CMK (cell line): ENCODE data around the gene PHF11.
A peak's percentile ranks its signal among the peaks of the same experiment; 100 is the strongest.
"Not testable (repeated sequence)": the region's sequence is repeated elsewhere in the genome, so short reads cannot be mapped to it uniquely, and the experiment has no call there.

ENCODE experiments used
- DNase-seq: peaks from one replicate; pipeline ENCODE4 v3.0.0-alpha.2; 2010; ENCODE audit warnings: low read depth

PHF11 gene

DNA sequence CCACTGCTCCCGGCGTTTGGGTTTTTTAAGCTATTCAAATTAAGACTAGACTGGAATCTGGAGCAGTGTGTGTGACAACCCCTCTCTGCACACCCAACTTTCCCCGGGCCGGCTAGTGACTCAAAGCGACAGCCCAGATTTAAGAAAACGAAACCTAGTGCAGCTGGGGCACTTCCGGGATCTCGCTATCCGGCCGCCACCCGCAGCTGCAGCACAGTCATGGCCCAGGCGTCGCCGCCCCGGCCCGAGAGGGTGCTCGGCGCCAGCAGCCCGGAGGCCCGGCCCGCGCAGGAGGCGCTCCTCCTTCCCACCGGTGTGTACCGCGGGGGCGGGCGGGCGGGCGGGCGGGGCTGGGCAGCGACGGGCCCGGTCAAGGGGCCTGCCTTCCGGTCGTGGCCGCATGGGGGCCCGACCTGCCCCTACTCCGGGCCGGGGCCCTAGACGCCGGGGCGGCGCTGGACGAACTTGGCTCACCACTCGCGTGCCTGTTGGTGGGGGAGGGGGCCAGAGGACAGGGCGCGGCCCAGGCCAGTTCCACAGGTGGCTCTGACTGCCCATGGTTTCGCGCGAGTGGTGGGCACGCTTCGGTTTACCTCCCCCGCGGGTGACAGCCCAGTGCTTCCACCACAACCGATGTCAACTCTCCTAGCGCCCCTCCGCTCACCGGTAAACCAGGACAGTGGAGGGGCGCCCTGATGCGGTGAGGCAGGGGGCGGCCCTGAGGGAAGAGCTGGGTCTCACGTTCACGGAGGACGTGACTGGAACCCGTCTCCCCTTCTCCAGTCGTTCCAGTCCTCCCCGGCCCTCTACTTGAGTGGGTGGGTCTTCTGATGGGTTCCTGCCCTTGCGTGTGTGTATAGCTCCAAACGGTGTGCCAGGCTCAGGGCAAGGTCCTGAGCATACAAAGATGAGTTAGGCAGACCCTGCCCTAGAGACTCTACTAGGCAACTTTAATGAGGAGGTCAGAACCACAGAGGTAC lies at the start of gene PHF11:
Gene PHF11 (plus strand): TSS at position 171 of the 980 bp plus-strand sequence. CDS start 49 bp downstream, at position 220.
- DNase-seq, result peak; percentile 62

DNA sequence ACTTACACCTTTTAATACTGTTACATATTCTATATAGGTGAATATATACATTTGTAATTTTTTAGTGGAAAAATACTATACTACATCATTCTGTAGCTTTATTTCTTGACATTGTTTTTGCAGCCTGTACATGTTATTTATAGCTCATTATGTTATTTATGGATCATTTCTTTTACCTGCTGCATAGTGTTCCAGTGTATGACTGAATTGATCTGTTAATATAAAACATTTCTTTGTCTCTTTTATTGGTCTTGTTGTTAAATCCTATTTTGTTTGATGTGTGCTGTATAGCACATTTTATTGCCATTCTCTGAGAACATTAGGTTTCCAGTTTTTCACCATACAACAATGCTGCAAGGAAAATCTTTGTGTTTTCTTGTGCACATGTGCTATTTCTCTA lies 49.3 kb upstream of the PHF11 start:
- no peak for DNase-seq

DNA sequence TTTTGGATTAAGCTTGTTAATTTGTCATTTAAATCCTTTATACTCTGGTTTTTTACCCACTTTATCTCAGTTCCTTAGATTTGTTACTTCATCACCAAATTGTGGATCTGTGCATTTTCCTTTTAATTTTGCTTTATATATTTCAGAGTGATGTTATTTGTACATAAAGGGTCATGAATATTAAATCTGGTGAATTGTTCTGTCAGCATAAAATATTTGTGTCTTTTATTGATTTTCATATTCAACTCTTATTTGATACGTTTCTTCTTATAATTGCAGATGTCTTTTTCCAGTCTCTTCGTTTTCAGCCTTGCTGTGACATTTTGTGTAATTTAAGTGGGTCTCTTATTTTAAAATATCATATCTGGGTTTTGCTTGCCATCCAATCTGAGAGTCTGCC lies 47.0 kb upstream of the PHF11 start:
- no peak for DNase-seq

DNA sequence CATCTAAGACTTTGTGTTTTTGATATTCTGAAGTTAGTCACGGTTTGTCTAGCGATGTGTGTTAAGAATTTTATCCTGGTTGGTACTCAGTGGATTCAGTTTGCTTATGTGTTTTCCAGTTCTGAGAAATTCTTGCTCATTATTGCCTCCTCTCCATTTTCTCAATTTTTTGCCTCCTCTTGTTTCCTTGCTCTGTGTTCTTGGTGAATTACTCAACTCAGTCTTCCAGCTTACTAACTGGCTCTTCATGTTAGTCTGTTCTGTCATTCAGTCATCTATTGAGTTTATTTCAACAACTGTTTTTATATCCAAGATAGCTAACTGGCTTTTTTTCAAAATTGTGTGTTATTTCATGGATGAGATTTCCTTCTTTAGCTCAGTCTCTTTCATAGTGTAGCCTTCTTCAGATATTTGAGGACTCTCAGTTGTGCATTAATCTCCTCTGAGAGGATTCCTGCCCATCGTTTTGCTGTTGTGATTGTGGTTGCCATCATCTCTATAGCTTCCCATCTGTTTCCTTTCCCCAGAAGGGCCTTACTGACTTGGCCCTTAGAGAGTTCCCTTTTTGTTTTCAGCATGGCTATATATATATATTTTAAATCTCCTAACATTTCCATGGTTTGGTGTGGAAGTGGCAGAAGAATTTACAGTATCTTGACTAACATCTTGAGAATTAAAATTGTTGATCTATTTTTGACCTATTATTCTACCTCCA lies 45.5 kb upstream of the PHF11 start:
- DNase-seq, result peak; percentile 49

DNA sequence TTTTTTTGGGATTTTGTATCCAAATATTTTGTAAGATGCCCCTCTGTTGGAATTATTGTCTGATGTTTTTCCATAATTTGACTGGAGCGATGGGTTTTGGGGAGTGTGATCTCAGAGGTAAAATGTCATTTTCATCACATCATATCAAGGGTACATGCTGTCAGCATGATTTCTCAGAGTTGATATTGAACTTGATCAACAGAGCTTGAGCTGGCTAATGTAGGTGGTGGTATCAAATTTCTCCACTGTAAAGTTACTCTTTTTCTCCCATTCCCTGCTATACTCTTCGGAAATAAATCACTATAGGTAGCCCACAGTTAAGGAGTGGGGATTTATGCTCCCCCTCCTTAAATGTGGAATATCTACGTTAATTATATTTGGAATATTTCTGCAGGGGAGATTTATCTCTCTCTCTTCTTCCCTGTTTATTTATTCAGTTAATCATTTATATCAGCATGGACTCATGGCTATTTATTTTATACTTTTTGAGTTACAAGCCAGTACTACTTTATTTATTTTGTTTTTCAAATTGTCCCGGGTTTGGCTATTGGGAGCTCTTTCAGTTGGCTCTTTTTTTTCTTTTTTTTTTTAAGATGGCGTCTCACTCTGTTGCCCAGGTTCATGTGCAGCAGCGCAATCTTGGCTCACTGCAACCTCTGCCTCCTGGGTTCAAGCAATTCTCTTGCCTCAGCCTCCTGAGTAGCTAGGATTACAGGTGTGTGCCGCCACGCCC lies 42.9 kb upstream of the PHF11 start:
- DNase-seq, result no peak

DNA sequence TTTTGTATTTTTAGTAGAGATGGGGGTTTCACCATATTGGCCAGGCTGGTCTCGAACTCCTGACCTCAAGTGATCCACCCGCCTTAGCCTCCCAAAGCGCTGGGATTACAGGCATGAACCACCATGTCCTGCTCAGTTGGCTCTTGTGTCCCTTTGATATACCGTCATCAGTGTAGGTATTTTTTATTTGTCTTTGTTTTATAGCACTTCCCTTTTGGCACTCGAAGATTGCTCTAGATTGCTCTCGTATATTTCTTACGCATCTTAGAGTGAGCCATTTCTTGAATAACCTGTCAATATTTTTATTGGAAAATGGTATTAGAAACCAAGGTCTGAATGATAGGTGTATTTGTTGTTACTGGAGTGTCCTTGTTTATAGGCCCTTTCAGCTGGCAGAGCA lies 42.3 kb upstream of the PHF11 start:
- no peak for DNase-seq

DNA sequence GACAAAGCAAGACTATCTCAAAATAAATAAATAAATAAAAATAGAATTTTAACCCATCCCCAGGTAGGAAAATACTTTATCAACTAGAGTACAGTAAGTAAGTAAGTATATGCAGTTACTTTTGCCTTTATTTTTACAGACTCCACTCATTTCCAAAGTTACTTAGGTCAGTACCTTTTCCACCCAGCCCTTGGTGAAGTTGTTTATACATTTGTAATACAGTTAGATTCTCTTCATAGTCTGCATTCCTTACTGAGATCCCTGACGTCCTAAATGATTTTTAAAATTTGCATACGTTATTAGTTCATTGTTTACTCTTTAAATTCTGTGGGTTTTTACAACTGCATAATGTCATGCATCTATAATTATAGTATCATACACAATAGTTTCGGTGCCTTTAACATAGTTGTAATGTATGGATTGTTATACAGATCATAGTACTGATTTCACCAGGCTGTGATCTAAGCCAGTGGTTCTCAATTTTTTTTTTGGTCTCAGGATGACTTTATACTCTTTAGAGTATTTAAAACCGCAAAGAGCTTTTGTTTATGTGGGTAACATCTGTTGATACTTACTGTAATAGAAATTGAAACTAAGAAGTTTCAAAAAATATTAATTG lies 41.3 kb upstream of the PHF11 start:
- no peak for DNase-seq

DNA sequence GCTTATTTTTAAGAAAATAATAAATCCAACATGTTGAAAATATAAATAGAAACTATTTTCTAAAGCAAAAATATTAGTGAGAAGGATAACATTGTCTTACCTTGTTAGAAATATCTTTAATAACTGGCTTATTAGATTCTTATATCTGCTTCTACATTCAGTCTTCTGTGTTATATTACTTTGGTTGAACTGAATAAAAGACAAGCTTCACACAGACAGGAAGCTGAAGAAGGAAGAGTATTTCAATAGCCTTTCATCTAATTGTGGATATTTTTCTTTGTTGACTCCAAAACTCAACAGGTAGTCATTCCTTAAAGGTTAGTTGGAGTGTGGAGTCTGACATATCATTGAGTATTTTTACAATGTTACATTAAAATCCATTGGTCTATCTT lies 40.8 kb upstream of the PHF11 start:
- no peak for DNase-seq

DNA sequence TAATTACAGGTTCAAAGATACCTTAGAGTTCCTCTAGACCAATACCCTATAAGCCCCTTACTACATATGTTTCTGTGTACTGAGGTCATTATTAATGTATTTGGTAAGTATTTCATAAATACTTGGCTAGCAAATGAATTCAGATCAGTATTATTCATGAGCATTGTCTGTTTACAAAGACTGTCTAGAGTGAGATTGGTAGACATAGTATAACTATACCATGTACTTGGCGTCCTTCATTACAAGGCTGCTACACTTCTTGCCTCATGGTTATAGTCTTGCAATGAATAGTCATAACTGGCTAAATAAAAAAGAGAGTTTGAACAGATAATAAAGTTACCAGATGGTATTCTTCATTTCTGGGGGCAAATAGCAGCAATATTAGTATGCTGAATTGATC lies 39.6 kb upstream of the PHF11 start:
- no peak for DNase-seq

DNA sequence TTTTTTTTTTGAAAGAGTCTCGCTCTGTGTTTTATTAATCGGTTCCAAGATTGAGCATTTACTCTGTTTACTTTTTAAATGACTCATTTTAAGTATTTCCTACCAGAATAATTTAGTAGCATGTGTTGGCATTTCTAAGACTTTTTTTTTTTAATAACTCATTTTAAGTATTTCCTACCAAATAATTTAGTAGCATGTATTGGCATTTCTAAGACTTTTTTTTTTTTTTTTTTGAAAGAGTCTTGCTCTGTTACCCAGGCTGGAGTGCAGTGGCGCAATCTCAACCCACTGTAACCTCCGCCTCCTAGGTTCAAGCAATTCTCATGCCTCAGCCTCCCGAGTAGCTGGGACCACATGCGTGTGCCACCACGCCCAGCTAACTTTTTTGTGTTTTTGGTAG lies 38.5 kb upstream of the PHF11 start:
- DNase-seq, result no peak

DNA sequence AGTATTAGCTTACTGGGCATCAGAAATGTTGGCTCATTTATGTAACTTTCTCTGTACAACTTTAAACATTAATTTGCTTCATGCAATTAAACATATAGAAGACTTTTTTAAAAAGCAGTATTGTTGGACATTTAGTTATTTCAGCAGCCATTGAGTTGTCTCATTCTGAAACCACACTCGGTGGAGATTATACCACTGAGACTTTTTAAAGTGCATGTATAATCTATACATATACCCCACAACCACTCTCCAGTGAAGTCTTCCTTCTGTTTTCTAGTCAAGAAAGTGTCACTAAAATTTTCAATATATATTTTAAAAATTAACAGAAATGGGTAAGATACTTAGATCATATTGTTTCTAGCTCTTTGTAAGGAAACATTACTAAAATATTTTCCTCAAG lies 36.2 kb upstream of the PHF11 start:
- no peak for DNase-seq

DNA sequence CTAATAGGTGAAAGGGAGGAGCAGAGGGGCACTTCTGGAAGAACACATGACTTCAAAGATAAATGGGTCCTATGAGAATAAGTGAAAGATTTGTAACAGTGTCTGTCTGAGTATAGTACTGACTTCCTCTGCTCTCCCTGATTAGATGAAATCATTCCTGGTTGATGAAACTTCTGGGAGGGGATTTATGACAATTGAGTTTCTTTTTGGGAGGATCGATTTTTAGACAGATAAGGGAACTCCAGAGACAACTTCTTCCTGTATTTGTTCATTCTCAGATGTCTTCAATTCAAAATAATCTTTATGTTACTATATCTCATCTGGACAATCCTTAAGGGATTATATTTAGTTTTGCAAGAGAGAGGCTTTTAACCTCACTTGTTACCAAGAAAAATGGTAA lies 31.7 kb upstream of the PHF11 start:
- DNase-seq, result no peak

DNA sequence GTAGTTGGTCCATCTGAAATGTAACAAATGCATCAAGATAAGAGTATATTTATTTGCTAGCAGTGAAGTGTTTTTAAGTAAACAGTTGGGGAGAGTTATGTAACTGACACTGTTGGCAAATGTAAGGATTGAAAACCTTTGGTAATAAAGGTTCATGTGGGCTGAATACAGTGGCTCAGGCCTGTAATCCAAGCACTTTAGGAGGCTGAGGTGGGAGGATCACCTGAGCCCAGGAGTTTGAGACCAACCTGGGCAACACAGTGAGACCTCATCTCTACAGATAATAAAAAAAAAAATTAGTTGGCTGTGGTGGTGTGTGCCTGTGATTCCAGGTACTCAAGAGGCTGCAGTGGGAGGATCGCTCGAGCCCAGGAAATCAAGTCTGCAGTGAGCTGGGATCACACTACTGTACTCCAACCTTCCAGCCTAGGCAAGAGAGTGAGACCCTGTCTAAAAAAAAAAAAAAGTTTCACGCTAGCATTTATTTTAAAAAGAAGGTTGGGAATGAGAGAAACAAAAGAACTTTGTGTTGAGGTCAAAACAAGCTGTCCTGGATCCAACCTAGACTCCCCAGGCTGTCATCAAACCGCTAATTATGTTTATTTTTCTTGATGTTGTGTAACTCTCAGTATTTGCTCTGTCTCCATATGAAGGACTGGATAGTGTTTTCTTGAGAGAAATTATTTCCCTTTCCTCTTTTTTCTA lies 31.0 kb upstream of the PHF11 start:
- DNase-seq, result no peak

DNA sequence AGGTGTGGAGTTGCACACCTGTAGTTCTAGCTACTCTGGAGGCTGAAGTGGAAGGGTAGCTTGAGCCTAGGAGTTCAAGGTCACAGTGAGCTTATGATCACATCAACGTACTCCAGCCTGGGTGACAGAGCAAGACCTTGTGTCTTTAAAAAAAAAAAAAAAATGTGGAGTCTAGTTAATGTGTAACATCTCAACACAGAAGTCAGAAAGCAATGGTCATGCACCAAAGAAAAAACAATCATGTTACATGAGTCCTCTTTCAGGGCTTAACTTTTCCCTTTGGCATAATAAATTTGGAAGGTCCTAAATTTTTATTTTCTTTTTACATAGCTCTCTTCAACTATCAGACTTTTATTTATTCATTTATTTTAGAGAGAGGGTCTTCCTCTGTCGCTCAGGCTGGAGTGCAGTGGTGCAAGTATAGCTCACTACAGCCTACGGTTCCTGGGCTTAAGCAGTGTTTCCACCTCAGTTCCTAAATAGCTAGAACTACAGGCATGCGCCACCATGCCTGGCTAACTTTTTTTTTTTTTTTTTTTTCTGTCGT lies 29.4 kb upstream of the PHF11 start:
- no peak for DNase-seq

DNA sequence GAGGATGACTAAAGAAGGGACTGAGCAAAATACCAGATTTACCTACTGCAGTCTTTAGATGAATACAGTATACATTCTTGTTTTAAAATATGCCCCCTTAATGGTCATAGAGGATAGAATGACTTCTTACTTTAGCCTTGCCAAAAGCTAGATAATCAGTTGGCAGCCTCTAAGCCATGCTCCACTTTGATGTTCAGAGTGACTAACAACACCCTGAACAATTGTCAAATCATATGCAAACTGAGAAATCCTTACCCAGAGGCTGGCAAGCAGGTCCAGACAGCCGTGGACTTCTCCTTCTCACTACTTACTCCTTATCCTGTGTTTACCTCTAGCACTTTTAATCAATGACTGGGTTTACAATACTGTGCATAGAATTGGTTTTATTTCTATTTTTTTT lies 23.6 kb upstream of the PHF11 start:
- no peak for DNase-seq

DNA sequence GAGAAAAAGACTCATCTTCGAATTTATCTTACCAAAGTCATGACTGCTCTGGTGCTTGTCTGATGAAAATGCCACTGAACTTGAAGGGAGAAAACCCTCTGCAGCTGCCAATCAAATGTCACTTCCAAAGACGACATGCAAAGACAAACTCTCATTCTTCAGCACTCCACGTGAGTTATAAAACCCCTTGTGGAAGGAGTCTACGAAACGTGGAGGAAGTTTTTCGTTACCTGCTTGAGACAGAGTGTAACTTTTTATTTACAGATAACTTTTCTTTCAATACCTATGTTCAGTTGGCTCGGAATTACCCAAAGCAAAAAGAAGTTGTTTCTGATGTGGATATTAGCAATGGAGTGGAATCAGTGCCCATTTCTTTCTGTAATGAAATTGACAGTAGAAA lies 19.2 kb upstream of the PHF11 start:
- DNase-seq, result no peak

DNA sequence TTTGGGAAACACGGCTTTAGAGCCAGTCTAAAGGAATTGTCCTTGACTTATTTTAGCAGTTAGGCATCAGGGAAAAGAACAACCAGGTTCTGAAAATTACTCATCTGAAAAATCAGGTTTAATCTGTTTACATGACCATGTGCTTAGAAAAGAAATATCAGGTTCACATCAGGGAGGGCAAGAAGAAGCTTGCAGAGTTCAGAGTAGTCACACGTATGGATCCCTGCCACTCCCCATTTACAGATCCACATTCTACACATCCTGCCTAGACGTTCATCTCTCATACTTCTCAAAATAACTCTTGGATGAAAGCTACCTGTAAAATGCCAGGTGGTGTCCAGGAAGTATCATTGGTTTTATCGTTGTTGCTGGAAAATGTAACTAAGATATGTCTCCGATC lies 14.0 kb upstream of the PHF11 start:
- no peak for DNase-seq

DNA sequence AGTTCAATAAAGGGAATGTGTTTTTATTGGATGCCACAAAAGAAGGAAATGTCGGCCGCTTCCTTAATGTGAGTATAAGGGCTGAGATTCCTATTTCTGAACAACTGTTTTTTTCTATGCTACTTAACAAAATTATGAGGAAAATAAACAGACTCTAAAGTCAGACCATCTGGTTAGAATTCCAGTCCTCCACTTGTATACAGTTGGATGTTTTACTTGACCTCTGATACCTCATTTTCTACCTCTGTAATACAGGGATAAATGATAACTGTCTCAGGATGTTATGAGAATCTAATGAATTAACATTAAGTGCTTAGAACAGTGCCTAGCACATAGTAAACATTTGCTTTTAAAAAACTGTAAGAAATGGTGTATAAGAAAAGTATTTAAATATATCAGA lies 7.2 kb upstream of the PHF11 start:
- DNase-seq, result no peak

DNA sequence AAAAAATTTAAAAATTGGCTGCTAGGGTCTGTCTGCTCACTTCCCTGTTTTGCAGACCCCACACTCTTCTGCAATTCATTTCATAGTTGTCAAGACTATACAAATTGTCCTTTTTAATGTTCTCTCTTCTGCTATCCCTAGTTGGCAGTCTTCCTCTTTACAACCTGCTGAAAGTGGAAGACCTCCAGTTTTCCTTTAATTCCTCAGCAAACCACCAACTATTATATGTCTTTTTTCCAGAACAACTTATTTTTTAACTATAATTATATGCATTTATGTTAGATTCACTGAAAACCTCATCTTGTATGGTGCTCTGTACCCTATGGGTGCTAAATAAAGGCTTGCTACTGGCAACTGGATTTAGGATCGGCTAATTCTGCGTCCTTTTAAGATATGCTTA lies 1.1 kb upstream of the PHF11 start:
- no peak for DNase-seq

DNA sequence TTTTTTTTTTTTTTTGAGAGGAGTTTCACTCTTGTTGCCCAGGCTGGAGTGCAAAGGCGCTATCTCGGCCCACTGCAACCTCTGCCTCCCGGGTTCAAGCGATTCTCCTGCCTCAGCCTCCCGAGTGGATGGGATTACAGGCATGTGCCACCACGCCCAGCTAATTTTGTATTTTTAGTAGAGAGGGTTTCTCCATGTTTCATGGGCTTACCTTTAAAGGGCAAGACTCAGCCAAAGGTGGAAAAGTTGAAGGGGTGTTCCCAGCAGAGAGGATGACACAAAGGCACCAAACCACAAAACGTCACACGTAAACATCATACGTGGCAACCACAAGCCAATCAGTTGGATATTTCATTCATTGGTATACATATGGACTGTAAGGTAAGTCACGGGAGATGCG lies 1.1 kb downstream of the PHF11 start:
- DNase-seq, result not testable (repeated sequence)

DNA sequence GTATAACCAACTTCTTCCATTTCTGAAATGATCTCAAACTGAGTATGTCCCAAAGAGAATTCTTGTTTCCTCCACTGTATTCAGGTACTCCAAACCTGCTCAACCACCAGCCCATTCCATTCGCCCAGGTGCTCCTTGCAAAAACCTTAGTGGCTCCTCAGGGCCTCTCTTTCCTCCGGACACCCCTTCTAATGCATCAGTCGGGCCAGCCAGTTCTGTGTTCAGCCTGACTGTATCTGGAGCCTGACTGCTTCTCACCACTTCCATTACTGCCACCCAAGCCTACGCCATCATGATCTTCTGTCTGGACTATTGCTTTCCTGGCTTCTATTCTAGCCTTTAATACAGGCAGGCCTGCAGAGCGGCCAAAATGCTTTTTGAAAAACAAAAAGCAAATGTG lies 1.5 kb downstream of the PHF11 start:
- no peak for DNase-seq
